Left cardiac atrium (tissue), 4 donors: ENCODE results near the gene GNMT. TPM values are rescaled to one million over a fixed set of nuclear protein-coding genes. Genes with fewer than 3 reads are reported as not detected.
A peak's percentile ranks its signal among the peaks of the same experiment; 100 is the strongest.

ENCODE experiments used
- ATAC-seq, 2 donors: fragments of 200-7000 bp; cut with Tn5 transposase; one replicate each; pipeline ENCODE4 v1.9.1; 2020; ENCODE audit warnings: mild to moderate bottlenecking in 2 of 2, moderate library complexity in 2 of 2
- DNase-seq: peaks from one replicate; pipeline ENCODE4 v3.0.0-alpha.2; 2020
- intact Hi-C, 2 donors: fragments of 100-400 bp; cut with DNase I; formaldehyde crosslinking; loops; one replicate each; pipeline versions ENCODE4 v1.14.1 to v1.15.1; 2022 to 2023
- long read RNA-seq: library from polyadenylated mRNA; unstranded; transcript quantifications from one replicate; pipeline ENCODE4 v2.0.0, GENCODE V29; 2021
- total RNA-seq, 2 donors: library from RNA; stranded (reverse); fragmentation: NEBNext Ultra II Directional; extraction: Animal tissue kit (Norgen Biotek cat#: 25700); gene quantifications; one replicate each; pipeline ENCODE4 v1.2.1, GENCODE V29; 2021
- donor health status: DM: no; HTN: yes; CAD: no.
- donor health status: DM: no; HTN: yes; CAD: no; lungs with severe emphysema.
- donor health status: DM: yes; HTN: yes; CAD: no.
- donor health status: Dilated cardiomyopathy.

The GNMT gene
- total RNA-seq: under 1 TPM; 0.41 to 0.63 TPM
- long read RNA-seq: 0 reads

DNA sequence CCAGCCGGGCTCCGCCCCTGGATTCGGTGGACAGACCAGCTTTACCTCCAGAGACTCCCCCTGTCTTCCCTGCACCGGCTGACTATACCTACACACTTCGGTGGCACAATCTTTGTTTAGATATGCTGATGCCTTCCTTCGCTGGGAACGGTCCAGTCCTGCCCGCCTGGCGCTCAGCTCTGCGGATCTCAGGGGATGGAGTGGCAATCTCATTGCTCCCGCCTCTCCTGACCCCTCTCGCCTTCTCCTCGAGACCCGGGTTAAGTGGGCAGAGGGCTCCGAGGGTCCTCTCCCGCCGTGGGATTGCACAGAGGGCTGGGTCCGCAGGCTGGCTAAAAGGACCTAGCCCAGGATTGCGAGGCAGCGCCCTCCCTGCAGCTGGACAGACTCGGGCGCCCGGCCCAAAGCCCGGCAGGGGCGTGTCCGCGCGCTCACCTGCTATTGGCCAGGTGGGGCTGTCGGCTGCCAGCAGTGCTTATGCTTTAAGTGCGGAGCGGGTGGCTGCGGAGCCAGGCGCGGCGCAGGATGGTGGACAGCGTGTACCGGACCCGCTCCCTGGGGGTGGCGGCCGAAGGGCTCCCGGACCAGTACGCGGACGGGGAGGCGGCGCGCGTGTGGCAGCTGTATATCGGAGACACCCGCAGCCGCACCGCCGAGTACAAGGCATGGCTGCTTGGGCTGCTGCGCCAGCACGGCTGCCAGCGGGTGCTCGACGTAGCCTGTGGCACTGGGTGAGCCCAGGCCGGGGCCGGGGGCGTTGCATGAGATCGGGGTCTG, at the start of gene GNMT:
GNMT (plus strand) TSS at position 512 of the 777 bp plus-strand sequence; CDS start at position 526, 14 bp downstream.
- peak; percentile 78 to 86 for ATAC-seq
- peak; percentile 58 for DNase-seq
- intact Hi-C loops: no loop called here

DNA sequence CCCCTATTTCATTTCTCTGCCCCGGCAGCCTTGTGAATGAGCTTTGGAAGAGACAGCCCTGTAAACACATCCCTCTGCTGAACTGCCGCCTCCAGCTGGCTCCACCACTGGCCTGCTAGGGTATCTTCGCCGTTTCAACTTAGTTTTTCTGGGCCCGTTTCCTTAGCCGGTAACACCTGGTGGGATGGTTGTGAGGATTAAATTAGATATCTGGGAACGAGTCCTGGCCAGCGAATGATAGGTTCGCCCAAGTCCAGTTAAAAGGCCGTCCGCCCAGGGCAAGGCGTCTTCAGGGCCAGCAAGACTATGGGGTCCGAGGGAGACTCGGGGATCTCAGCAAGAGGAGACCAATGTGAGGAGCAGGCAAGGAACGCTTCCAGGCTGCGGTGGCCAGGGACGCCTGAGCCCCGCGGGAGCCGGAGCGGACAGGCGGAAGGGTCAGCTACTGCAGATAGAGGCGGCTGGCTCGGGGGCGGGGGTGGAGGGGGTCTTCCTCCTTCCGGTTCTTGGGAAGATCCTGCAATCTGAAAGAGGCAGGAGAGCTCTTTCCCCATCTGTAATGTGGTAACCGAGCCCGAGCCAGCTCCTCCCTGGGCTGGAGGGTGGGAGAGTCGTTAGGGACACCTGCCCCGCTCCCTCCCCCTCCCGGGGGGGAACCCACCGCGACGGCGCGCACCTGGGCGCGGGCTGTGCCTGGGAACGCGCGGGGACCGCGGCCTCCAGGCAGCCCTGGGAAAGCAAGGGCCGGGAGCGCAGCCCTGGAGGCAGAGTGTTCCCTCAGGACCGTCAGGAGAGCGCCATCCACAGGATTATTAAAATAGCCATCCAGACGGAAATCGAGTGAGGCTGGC, 49.2 kb upstream of the GNMT start:
- ATAC-seq: peak; percentile 27 to 45
- intact Hi-C loops: no loop called here

DNA sequence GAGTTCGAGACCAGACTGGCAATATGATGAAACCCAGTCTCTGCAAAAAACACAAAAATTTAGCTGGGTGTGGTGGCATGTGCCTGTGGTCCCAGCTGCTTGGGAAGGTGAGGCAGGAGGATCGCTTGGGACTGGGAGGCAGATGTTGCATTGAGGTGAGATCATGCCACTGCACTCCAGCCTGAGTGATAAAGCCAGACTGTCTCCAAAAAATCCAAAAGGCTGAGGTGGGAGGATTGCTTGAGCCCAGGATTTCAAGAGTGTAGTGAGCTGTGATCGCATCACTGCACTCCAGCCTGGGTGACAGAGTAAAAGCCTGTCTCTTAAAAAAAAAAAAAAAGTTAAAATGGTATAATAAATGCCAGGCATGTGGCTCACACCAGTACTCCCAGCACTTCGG, 46.0 kb upstream of the GNMT start:
- intact Hi-C loops: no loop called here
- no peak for DNase-seq
- ATAC-seq: no peak

More for the DNA sequence above, 49.2 kb upstream of the GNMT start:
- no peak for DNase-seq

DNA sequence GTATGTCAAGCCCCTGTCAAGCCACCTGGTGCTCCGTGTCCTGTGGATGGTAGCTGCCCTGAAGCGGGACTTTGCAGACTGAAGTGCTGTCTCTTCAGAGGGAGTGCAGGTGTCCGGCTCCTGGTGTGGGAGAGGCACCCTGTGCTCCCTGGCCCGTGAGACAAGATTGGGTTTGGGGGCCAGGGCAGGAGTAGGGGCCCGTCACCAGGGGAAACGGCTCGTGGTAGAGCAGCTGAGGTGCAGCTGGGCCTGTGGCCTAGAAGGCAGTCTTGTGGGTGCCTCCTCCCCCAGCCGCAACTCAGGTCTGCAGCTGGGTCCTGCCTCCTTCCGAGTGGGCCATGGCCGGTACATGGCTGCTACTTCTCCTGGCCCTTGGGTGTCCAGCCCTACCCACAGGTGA, 44.8 kb upstream of the GNMT start, which contains the start of gene PTCRA:
PTCRA (plus strand) TSS at position 322 of the 400 bp plus-strand sequence; CDS start at position 339, 17 bp downstream.
- ATAC-seq: no peak
- intact Hi-C loops: no loop called here
- DNase-seq: no peak

GRCh38 chr6:42916288-42916687, 44.3 kb upstream of the GNMT start:
- no peak for DNase-seq
- no peak for ATAC-seq
- intact Hi-C loops: no loop called here

- intact Hi-C loops: no loop called here
- DNase-seq (no peak), ATAC-seq (no peak)
These were observed 38.8 kb upstream of the GNMT start for GRCh38 chr6:42921801-42922200.

GRCh38 chr6:42923666-42924065, 36.9 kb upstream of the GNMT start:
- intact Hi-C loops: no loop called here
- ATAC-seq (peak in 1 of 2 donors; percentile 21), DNase-seq (no peak)

GRCh38 chr6:42925248-42925857, 35.2 kb upstream of the GNMT start:
- DNase-seq: no peak
- intact Hi-C loops: no loop called here

GRCh38 chr6:42928986-42929820, 31.4 kb upstream of the GNMT start, which contains the start of gene CNPY3:
Gene CNPY3, plus strand, starts transcription at chr6:42929480. Its CDS starts 91 bp downstream, at chr6:42929571.
- DNase-seq (peak; percentile 94), ATAC-seq (peak; percentile 95 to 97)
- intact Hi-C loops: no loop called here

More at GRCh38 chr6:42925248-42925857, 35.2 kb upstream of the GNMT start:
- no peak for ATAC-seq

DNA sequence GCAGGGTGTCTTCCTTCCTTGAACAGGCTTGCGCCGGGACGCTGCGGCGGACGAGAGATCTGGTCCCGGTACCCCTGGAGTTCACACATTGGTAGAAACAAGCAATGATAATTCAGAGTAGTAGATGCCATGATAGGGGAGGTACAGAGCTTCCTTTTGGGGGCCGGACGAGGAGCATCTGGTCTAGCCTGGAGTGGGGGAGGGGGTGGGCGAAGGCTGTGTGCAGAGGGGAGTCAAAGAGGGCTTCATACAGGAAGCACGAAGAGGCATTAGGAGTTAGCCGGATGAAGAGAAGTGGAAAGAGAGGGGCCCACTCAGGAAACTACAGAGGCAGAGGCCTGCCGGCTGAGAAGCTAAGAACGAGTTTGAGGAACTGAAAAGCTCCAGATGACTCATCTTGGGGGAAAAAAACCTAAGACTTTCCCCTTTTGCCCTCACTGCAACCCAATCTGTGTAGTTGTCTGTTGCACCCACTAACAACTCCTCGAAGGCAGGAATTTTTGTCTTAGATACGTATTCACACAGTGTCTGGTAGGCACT, 30.7 kb upstream of the GNMT start:
- ATAC-seq (peak; percentile 10 to 27), DNase-seq (peak; percentile 32)
- intact Hi-C loops: loop anchor here in 1 of 2 donors (5.0 kb wide), 1 partner anchor 52 kb away; the partner anchor contains the start of gene PPP2R5D

DNA sequence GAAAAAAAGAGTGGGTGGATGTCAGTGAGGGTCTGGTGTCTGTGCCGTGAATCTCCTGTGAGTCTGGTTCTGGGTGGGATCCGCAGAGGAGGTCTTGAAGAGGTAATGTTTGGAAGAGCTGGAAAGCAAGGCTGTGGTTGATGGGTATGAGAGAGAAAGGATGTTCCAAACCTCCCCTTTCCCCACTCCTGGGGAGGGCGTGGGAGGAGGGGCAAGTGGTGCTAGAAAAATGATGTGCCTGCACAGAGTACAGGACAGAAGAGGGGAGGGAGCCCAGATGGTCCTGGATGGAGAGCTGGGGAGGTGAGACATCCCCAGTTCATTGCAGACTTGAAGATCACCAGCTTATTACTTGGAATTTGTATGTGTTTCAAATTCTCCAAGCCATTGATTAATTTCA, 28.1 kb upstream of the GNMT start:
- ATAC-seq (no peak), DNase-seq (no peak)
- intact Hi-C loops: loop anchor here in 1 of 2 donors (5.0 kb wide), 1 partner anchor 50 kb away; the partner anchor contains the start of gene PPP2R5D

GRCh38 chr6:42933205-42933604, 27.3 kb upstream of the GNMT start:
- ATAC-seq (no peak), DNase-seq (no peak)
- intact Hi-C loops: loop anchor here in 1 of 2 donors (5.0 kb wide), 1 partner anchor 49 kb away; the partner anchor contains the start of gene PPP2R5D

- intact Hi-C loops: no loop called here
- ATAC-seq (no peak), DNase-seq (no peak)
These were observed 25.2 kb upstream of the GNMT start for GRCh38 chr6:42935322-42935721.

GRCh38 chr6:42936398-42936797, 24.2 kb upstream of the GNMT start:
- no peak for DNase-seq
- intact Hi-C loops: no loop called here
- ATAC-seq: no peak

GRCh38 chr6:42937548-42938427, 22.8 kb upstream of the GNMT start:
- DNase-seq (no peak), ATAC-seq (no peak)
- intact Hi-C loops: no loop called here

- ATAC-seq (no peak), DNase-seq (no peak)
- intact Hi-C loops: no loop called here
These were observed 22.1 kb upstream of the GNMT start for GRCh38 chr6:42938428-42938796.
